GM08714 (cell line): ENCODE results near the gene ZNF277.
"Not testable (repeated sequence)": the region's sequence is repeated elsewhere in the genome, so short reads cannot be mapped to it uniquely, and the experiment has no call there.

Experiments
- H3K4me3 ChIP-seq: fragments of 200-500 bp; sonication (Bioruptor generic); 2 replicates; pipeline ENCODE4 v1.5.1; 2014; ENCODE audit warnings: mild to moderate bottlenecking, low read length, inconsistent platforms
- ZNF274 ChIP-seq: IDR thresholded peaks from 2 replicates; pipeline ENCODE4 v1.6.1; 2012; ENCODE audit warnings: mild to moderate bottlenecking, low read depth, low read length

The ZNF277 gene

GRCh38 chr7:112300072-112300471 is 93.6 kb downstream of the ZNF277 start:
- H3K4me3 ChIP-seq: no peak overlapping the region
- TF ChIP-seq ZNF274: no peak

GRCh38 chr7:112300831-112301407 is 94.4 kb downstream of the ZNF277 start:
- no peak for TF ChIP-seq ZNF274
- no peak overlapping the region for H3K4me3 ChIP-seq

GRCh38 chr7:112302566-112302965 is 96.1 kb downstream of the ZNF277 start:
- TF ChIP-seq ZNF274: no peak
- no peak overlapping the region for H3K4me3 ChIP-seq

DNA sequence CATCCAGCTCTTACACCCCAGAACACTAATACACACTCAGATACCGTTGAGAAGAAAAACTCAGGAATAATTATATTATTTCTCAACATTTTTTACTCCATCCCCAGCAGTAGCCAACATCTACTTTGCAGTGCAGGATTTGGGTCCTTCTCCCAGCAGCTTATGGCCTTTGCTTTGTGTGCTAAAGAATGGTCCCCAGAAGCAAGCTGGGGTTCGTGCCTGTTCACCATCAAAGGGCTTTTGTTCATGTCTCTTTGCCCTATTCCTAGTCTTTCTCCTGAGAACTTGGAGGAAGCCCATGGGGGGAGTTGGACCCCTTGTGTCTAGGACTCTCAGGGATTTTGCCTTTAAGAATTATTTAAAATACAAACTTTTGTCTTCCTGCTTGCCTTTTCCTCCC is 100.4 kb downstream of the ZNF277 start:
- TF ChIP-seq ZNF274: no peak
- H3K4me3 ChIP-seq: no peak overlapping the region

- no peak overlapping the region for H3K4me3 ChIP-seq
- no peak for TF ChIP-seq ZNF274
These were observed 101.0 kb downstream of the ZNF277 start for GRCh38 chr7:112307506-112307905.

- no peak overlapping the region for H3K4me3 ChIP-seq
- no peak for TF ChIP-seq ZNF274
These were observed 102.5 kb downstream of the ZNF277 start for GRCh38 chr7:112308974-112309373.

GRCh38 chr7:112316803-112317202 is 110.3 kb downstream of the ZNF277 start:
- not testable (repeated sequence) for H3K4me3 ChIP-seq

GRCh38 chr7:112322070-112322469 is 115.6 kb downstream of the ZNF277 start:
- H3K4me3 ChIP-seq: no peak overlapping the region
- TF ChIP-seq ZNF274: no peak

GRCh38 chr7:112327566-112327965 is 121.1 kb downstream of the ZNF277 start:
- no peak overlapping the region for H3K4me3 ChIP-seq
- TF ChIP-seq ZNF274: no peak

GRCh38 chr7:112331492-112331891 is 125.0 kb downstream of the ZNF277 start:
- TF ChIP-seq ZNF274: no peak
- no peak overlapping the region for H3K4me3 ChIP-seq

- TF ChIP-seq ZNF274: no peak
- H3K4me3 ChIP-seq: no peak overlapping the region
These were observed 127.9 kb downstream of the ZNF277 start for GRCh38 chr7:112334366-112334765.

DNA sequence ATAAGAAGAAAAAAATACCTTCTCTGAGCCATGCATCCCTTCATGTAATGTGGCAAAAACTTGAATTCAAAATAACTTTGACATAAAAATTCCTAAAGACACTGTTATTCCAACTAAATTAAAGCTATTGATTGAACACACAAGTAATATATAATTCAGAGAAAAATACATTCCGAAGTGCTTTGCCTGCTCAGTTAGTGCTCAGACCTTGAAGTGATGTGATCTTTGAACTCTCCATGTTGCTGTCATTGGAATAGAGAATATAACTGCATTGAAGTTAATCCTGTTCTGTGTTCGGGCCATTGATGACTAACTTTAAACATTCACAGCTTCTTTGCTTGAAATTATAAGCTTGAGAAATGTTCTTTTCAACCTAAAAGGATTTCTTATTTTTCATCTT is 129.8 kb downstream of the ZNF277 start:
- no peak for TF ChIP-seq ZNF274
- H3K4me3 ChIP-seq: no peak overlapping the region

- TF ChIP-seq ZNF274: no peak
- no peak overlapping the region for H3K4me3 ChIP-seq
These were observed 130.6 kb downstream of the ZNF277 start for GRCh38 chr7:112336936-112337576.

DNA sequence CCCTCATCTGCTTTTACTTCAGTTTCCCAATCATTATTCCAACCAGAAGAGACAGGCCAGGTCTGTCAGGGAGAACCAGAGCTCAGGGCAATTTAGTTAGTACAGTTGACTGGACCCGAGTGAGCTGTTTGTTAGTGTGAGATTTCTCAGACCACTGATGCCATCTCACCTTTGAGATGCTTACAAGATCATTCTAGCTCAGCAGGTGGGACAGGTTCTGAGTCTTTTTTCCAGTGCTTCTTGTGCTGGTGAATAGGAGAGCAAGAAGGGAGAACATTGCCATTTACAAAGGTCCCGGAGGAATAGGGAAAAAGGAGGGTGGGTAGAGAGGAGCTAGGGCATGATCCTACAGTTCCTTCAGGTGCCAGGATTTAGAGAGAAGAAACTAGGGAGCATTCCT is 131.4 kb downstream of the ZNF277 start:
- no peak overlapping the region for H3K4me3 ChIP-seq

DNA sequence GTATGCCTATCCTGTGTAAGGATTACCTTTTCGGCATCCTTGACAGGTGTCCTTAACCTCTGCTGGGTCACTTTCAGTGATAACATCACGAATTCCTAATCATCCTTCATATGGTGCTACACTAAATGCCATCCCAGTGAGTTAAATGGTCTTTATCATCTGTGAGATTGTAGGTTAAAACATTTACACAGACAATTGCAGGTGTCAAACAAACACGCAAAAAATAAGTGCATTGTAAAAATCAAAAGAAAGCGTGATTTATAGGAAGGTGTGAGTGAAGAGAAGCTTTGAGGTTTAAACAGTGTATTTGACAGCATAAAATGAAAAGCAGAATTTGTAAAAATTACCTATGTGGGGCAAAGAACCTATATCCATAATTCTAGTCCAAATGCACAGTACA is 132.3 kb downstream of the ZNF277 start:
- no peak for TF ChIP-seq ZNF274
- no peak overlapping the region for H3K4me3 ChIP-seq

More for the DNA sequence above, 131.4 kb downstream of the ZNF277 start:
- no peak for TF ChIP-seq ZNF274

GRCh38 chr7:112341464-112341863 is 135.0 kb downstream of the ZNF277 start:
- no peak overlapping the region for H3K4me3 ChIP-seq
- TF ChIP-seq ZNF274: no peak
